ENCODE data around the gene MUC4.
"Not testable (repeated sequence)": the region's sequence is repeated elsewhere in the genome, so short reads cannot be mapped to it uniquely, and the experiment has no call there.

Gene MUC4

GRCh38 chr3:195809796-195810454 is 1.8 kb downstream of the MUC4 start:
- no peak for DNase-seq (ENCODE audit: low read depth)

- no peak for DNase-seq (ENCODE audit: low read depth)
Observed at GRCh38 chr3:195809291-195809785, 2.4 kb downstream of the MUC4 start.

GRCh38 chr3:195808741-195809290 is 2.9 kb downstream of the MUC4 start:
- no peak for DNase-seq (ENCODE audit: low read depth)

- no peak for DNase-seq (ENCODE audit: low read depth)
Observed at GRCh38 chr3:195807681-195808121, 4.0 kb downstream of the MUC4 start.

DNA sequence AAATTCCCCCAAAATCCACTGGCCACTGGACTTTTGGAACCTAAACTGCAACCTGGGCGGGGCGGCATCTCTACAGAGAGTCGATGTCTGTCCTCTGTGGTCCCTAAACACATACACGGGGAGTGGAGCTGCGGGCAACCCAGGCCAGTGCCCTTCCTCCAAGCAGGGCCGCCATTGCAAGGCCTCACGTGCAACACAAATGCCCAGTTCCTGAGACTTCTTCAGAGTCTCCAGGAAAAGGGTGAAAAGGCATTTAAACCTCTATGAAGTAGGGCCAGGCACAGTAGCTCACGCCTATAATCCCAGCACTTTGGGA is 4.9 kb downstream of the MUC4 start:
- no peak for DNase-seq (ENCODE audit: low read depth)

- no peak for DNase-seq (ENCODE audit: low read depth)
Observed at GRCh38 chr3:195806211-195806915, 5.4 kb downstream of the MUC4 start.

DNA sequence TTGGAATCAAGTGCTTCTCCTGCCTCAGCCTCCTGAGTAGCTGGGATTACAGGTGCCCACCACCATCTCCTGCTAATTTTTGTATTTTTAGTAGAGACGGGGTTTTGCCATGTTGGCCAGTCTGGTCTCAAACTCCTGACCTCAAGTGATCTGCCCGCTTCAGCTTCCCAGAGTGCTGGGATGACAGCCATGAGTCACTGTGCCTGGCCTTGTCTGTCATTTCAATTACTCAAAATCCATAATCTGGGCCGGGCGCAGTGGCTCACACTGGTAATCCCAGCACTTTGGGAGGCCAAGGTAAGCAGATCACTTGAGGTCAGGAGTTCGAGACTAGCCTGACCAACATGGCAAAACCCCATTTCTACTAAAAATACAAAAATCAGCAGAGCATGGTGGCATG is 6.1 kb downstream of the MUC4 start:
- DNase-seq (ENCODE audit: low read depth) = not testable (repeated sequence)

GRCh38 chr3:195805181-195805580 is 6.5 kb downstream of the MUC4 start:
- DNase-seq (ENCODE audit: low read depth) = no peak

GRCh38 chr3:195803289-195803908 is 8.3 kb downstream of the MUC4 start:
- no peak for DNase-seq (ENCODE audit: low read depth)

- DNase-seq (ENCODE audit: low read depth) = no peak
Observed at GRCh38 chr3:195802795-195803194, 8.9 kb downstream of the MUC4 start.

DNA sequence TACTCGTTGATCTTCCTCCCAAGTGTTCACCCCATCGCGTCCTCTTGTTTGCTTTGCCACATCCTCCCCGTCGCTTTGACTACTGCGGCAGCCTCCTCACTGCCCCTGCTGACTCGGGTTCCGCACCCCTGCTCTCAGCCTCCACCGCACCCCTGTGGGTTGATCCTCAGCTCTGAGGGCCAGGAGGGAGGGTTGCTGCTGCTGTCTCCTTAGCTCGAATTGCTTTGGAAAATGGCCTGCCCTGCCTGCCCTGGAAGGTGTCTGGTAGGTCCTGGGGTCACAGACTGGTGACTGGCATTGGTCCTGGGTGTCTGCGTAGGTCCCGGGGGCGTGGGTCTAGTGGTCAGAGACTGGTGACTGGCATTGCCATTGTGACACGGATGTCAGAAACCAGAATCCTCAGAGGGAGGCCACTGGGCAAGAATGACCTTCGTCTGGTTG is 9.4 kb downstream of the MUC4 start:
- no peak for DNase-seq (ENCODE audit: low read depth)

- no peak for DNase-seq (ENCODE audit: low read depth)
Observed at GRCh38 chr3:195801251-195802183, 10.2 kb downstream of the MUC4 start.

DNA sequence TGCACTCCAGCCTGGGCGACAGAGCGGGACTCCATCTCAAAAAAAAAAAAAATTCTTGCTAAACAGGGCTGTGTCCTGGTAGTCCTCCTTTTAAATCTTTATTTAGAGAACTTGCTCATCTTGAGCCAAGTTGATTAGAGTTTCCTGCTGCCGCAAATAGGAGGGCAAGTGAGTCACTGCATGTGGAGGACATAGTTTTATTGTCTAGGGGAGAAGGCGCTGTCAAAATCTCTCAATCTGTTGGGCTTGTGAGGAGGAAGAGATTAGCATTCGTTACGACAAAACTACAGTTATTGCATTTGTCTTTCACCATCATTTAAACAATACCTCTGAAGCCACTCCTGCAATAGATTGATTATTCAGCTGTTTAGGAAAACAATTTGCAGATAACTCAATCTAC is 11.5 kb downstream of the MUC4 start:
- no peak for DNase-seq (ENCODE audit: low read depth)

DNA sequence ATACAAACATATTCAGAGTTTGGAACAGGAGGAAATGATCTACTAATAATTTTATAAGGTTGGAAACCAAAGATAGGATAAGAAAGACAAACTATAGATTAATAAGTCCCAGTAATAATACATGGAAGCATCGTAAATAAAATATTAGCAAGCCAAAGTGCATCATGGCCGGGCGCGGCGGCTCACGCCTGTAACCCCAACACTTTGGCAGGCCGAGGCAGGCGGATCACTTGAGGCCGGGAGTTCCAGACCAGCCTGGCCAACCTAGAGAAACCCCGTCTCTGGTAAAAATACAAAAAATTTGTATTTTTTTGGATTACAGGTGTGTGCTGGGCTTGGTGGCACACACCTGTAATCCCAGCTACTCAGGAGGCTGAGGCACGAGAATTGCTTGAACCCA is 14.9 kb downstream of the MUC4 start:
- DNase-seq (ENCODE audit: low read depth) = no peak

DNA sequence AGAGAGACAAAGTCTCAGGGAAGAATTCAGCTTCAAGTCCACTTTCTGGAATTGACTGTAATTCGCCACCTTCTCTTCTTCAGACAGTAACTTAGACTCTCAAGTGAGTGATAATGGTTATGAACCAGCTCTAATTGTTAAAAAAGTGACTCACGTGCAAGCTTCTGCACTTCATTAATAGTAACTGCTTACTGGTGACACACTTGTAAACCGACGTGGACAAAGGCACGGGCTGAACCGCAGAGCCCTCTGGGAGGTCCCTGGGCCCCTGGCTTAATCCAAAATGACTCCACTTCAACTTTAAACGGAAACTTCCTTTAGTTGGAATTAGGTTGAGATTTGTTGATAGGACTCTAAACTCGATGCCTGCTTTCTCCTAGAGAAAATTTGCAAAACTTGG is 17.0 kb downstream of the MUC4 start:
- DNase-seq (ENCODE audit: low read depth) = no peak

GRCh38 chr3:195792621-195793020 is 19.1 kb downstream of the MUC4 start:
- not testable (repeated sequence) for DNase-seq (ENCODE audit: low read depth)

- no peak for DNase-seq (ENCODE audit: low read depth)
Observed at GRCh38 chr3:195790901-195791300, 20.8 kb downstream of the MUC4 start.

- DNase-seq (ENCODE audit: low read depth) = no peak
Observed at GRCh38 chr3:195788711-195789581, 22.8 kb downstream of the MUC4 start.

DNA sequence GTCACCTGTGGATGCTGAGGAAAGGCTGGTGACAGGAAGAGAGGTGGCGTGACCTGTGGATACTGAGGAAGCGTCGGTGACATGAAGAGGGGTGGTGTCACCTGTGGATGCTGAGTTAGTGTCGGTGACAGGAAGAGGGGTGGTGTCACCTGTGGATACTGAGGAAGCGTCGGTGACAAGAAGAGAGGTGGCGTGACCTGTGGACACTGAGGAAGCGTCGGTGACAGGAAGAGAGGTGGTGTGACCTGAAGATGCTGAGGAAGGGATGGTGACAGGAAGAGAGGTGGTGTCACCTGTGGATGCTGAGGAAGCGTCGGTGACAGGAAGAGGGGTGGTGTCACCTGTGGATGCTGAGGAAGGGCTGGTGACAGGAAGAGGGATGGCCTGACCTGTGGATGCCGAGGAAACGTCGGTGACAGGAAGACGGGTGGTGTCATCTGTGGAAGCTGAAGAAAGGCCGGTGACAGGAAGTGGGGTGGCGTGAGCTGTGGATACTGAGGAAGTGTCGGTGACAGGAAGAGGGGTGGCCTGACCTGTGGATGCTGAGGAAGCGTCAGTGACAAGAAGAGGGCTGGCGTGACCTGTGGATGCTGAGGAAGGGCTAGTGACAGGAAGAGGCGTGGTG is 25.8 kb downstream of the MUC4 start:
- not testable (repeated sequence) for DNase-seq (ENCODE audit: low read depth)

DNA sequence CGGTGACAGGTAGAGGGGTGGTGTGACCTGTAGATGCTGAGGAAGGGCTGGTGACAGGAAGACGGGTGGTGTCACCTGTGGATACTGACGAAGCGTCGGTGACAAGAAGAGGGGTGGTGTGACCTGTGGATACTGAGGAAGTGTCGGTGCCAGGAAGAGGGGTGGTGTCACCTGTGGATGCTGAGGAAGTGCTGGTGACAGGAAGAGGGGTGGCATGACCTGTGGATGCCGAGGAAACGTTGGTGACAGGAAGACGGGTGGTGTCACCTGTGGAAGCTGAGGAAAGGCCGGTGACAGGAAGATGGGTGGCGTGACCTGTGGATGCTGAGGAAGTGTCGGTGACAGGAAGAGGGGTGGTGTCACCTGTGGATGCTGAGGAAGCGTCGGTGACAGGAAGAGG is 27.7 kb downstream of the MUC4 start:
- not testable (repeated sequence) for DNase-seq (ENCODE audit: low read depth)

Measured in activated T-cell treated with anti-CD3 and anti-CD28 coated beads for 1 hour (primary cell).